Forelimb muscle (tissue), 1 donor: ENCODE results near the gene LCN6. TPM values are rescaled to one million over a fixed set of nuclear protein-coding genes. Genes with fewer than 3 reads are reported as not detected.

ENCODE experiments used
- polyA plus RNA-seq: library from polyadenylated mRNA; unstranded; fragments of 120-200 nt; gene quantifications from one replicate; pipeline ENCODE4 v1.2.1, GENCODE V29; 2013; ENCODE audit not compliant: insufficient read length

The LCN6 gene
- polyA plus RNA-seq, 1 donor, result 0.18 TPM

Other genes starting within 250 kb of the LCN6 start
- gene NOTCH1, start 202.5 kb downstream of the LCN6 start, polyA plus RNA-seq, result 24.8 TPM
- gene EGFL7, start 85.6 kb downstream of the LCN6 start, polyA plus RNA-seq, result 59.9 TPM
- 11.6 TPM for gene AGPAT2, start 61.1 kb downstream of the LCN6 start, polyA plus RNA-seq
- gene DIPK1B, start 36.0 kb downstream of the LCN6 start, polyA plus RNA-seq, result 18.2 TPM
- 20.2 TPM for gene LCN10, start 5.6 kb downstream of the LCN6 start, polyA plus RNA-seq
- gene LCN8, start 9.7 kb upstream of the LCN6 start, polyA plus RNA-seq, result 3.9 TPM
- gene LCN15, start 16.0 kb upstream of the LCN6 start, polyA plus RNA-seq, result 0.49 TPM
- gene TMEM141, start 42.8 kb upstream of the LCN6 start, polyA plus RNA-seq, result 34.8 TPM
- 1.9 TPM for gene CCDC183, start 47.8 kb upstream of the LCN6 start, polyA plus RNA-seq
- 59.8 TPM for gene RABL6, start 59.4 kb upstream of the LCN6 start, polyA plus RNA-seq
- gene AJM1, start 94.0 kb upstream of the LCN6 start, polyA plus RNA-seq, result 2.4 TPM
- gene PHPT1, start 100.9 kb upstream of the LCN6 start, polyA plus RNA-seq, result 99.6 TPM
- gene MAMDC4, start 103.8 kb upstream of the LCN6 start, polyA plus RNA-seq, result 4.8 TPM
- 312 TPM for gene EDF1, start 117.8 kb upstream of the LCN6 start, polyA plus RNA-seq
- 11.0 TPM for gene TRAF2, start 138.0 kb upstream of the LCN6 start, polyA plus RNA-seq
- 41.2 TPM for gene FBXW5, start 196.2 kb upstream of the LCN6 start, polyA plus RNA-seq
- 0.32 TPM for gene C8G, start 196.7 kb upstream of the LCN6 start, polyA plus RNA-seq
- gene LCN12, start 203.7 kb upstream of the LCN6 start, polyA plus RNA-seq, result 0.71 TPM
- gene PTGDS, start 229.0 kb upstream of the LCN6 start, polyA plus RNA-seq, result 21.9 TPM
- 0.61 TPM for gene LCNL1, start 234.5 kb upstream of the LCN6 start, polyA plus RNA-seq
- gene PAXX, start 243.9 kb upstream of the LCN6 start, polyA plus RNA-seq, result 22.8 TPM
- gene CLIC3, start 248.0 kb upstream of the LCN6 start, polyA plus RNA-seq, result 0.42 TPM